Measurements from ENCODE around the gene USO1. TPM values are rescaled to one million over a fixed set of nuclear protein-coding genes. Genes with fewer than 3 reads are reported as not detected.

Gene USO1
- total RNA-seq, 1 donor from 2014 or later: 48.5 TPM

GRCh38 chr4:75817901-75818300 is 93.5 kb downstream of the USO1 start:
- Mint-ChIP-seq H3K27me3 (ENCODE audit: unreplicated experiment) (peaks cover 1% of the 10 kb centered on the region), H3K9me3 (ENCODE audit: unreplicated experiment) (no peaks in the 10 kb centered on the region), H3K4me1 (ENCODE audit: unreplicated experiment) (peaks cover 6% of the 10 kb centered on the region), H3K4me3 (ENCODE audit: unreplicated experiment) (no peak overlapping the region), H3K36me3 (ENCODE audit: low read depth, unreplicated experiment) (peaks cover 13% of the 10 kb centered on the region), H3K27ac (ENCODE audit: unreplicated experiment) (no peak overlapping the region)
- DNase-seq (ENCODE audit: low spot score): no peak
- TF ChIP-seq CTCF (IDR thresholded peaks at IDR 0.05; ENCODE audit: unreplicated experiment): no peak

GRCh38 chr4:75819121-75819520 is 94.7 kb downstream of the USO1 start:
- H3K36me3 Mint-ChIP-seq (ENCODE audit: low read depth, unreplicated experiment): peaks cover 12% of the 10 kb centered on the region
- H3K4me1 Mint-ChIP-seq (ENCODE audit: unreplicated experiment): peaks cover 6% of the 10 kb centered on the region
- H3K9me3 Mint-ChIP-seq (ENCODE audit: unreplicated experiment): no peaks in the 10 kb centered on the region
- peaks cover 1% of the 10 kb centered on the region for H3K27me3 Mint-ChIP-seq (ENCODE audit: unreplicated experiment)
- no peak for TF ChIP-seq CTCF (IDR thresholded peaks at IDR 0.05; ENCODE audit: unreplicated experiment)
- no peak overlapping the region for H3K4me3 Mint-ChIP-seq (ENCODE audit: unreplicated experiment)
- no peak for DNase-seq (ENCODE audit: low spot score)
- no peak overlapping the region for H3K27ac Mint-ChIP-seq (ENCODE audit: unreplicated experiment)

GRCh38 chr4:75820197-75820596 is 95.8 kb downstream of the USO1 start:
- peaks cover 6% of the 10 kb centered on the region for H3K4me1 Mint-ChIP-seq (ENCODE audit: unreplicated experiment)
- H3K27ac Mint-ChIP-seq (ENCODE audit: unreplicated experiment): no peak overlapping the region
- no peak for TF ChIP-seq CTCF (IDR thresholded peaks at IDR 0.05; ENCODE audit: unreplicated experiment)
- no peak for DNase-seq (ENCODE audit: low spot score)
- H3K27me3 Mint-ChIP-seq (ENCODE audit: unreplicated experiment): peaks cover under 1% of the 10 kb centered on the region
- H3K4me3 Mint-ChIP-seq (ENCODE audit: unreplicated experiment): no peak overlapping the region
- H3K36me3 Mint-ChIP-seq (ENCODE audit: low read depth, unreplicated experiment): peaks cover 1% of the 10 kb centered on the region
- no peaks in the 10 kb centered on the region for H3K9me3 Mint-ChIP-seq (ENCODE audit: unreplicated experiment)

GRCh38 chr4:75820676-75821075 is 96.3 kb downstream of the USO1 start:
- H3K36me3 Mint-ChIP-seq (ENCODE audit: low read depth, unreplicated experiment): no peaks in the 10 kb centered on the region
- no peak for DNase-seq (ENCODE audit: low spot score)
- peaks cover 6% of the 10 kb centered on the region for H3K4me1 Mint-ChIP-seq (ENCODE audit: unreplicated experiment)
- H3K9me3 Mint-ChIP-seq (ENCODE audit: unreplicated experiment): no peaks in the 10 kb centered on the region
- TF ChIP-seq CTCF (IDR thresholded peaks at IDR 0.05; ENCODE audit: unreplicated experiment): no peak
- H3K27ac Mint-ChIP-seq (ENCODE audit: unreplicated experiment): no peak overlapping the region
- H3K4me3 Mint-ChIP-seq (ENCODE audit: unreplicated experiment): no peak overlapping the region
- H3K27me3 Mint-ChIP-seq (ENCODE audit: unreplicated experiment): no peaks in the 10 kb centered on the region

GRCh38 chr4:75821216-75821615 is 96.8 kb downstream of the USO1 start:
- Mint-ChIP-seq H3K4me3 (ENCODE audit: unreplicated experiment) (no peak overlapping the region), H3K9me3 (ENCODE audit: unreplicated experiment) (no peaks in the 10 kb centered on the region), H3K27me3 (ENCODE audit: unreplicated experiment) (no peaks in the 10 kb centered on the region), H3K27ac (ENCODE audit: unreplicated experiment) (no peak overlapping the region), H3K4me1 (ENCODE audit: unreplicated experiment) (peaks cover 6% of the 10 kb centered on the region), H3K36me3 (ENCODE audit: low read depth, unreplicated experiment) (no peaks in the 10 kb centered on the region)
- no peak for DNase-seq (ENCODE audit: low spot score)
- TF ChIP-seq CTCF (IDR thresholded peaks at IDR 0.05; ENCODE audit: unreplicated experiment): no peak

Data from endothelial cell (in vitro differentiated cells).